Duodenal mucosa (tissue), 2 donors: ENCODE results near the gene BMERB1.
"Not testable (repeated sequence)": the region's sequence is repeated elsewhere in the genome, so short reads cannot be mapped to it uniquely, and the experiment has no call there.

Experiments used
- H3K27ac ChIP-seq: one replicate; pipeline ENCODE4 v1.7.0; 2013; ENCODE audit warnings: low read depth, low read length
- H3K27me3 ChIP-seq, 2 donors: one replicate each; pipeline ENCODE4 v1.7.0; 2013; ENCODE audit warnings: low read length in 2 of 2, control low read depth in 1 of 2; ENCODE audit not compliant: insufficient read depth in 2 of 2, control insufficient read depth in 1 of 2
- H3K36me3 ChIP-seq, 2 donors: one replicate each; pipeline ENCODE4 v1.7.0; 2013; ENCODE audit warnings: low read length in 2 of 2, control low read depth in 1 of 2; ENCODE audit not compliant: insufficient read depth in 2 of 2, control insufficient read depth in 1 of 2
- H3K4me1 ChIP-seq, 2 donors: one replicate each; pipeline ENCODE4 v1.7.0; 2013; ENCODE audit warnings: low read length in 2 of 2, control low read depth in 1 of 2; ENCODE audit not compliant: insufficient read depth in 2 of 2, control insufficient read depth in 1 of 2
- H3K4me3 ChIP-seq, 2 donors: one replicate each; pipeline ENCODE4 v1.7.0; 2013; ENCODE audit warnings: low read length in 2 of 2, low read depth in 1 of 2
- H3K9ac ChIP-seq, 2 donors: one replicate each; pipeline ENCODE4 v1.7.0; 2013; ENCODE audit warnings: low read length in 2 of 2, low read depth in 1 of 2
- H3K9me3 ChIP-seq, 2 donors: one replicate each; pipeline ENCODE4 v1.7.0; 2013; ENCODE audit warnings: low read length in 2 of 2, control low read depth in 1 of 2; ENCODE audit not compliant: control insufficient read depth in 1 of 2

Gene BMERB1

GRCh38 chr16:15434425-15435215 is at the start of gene BMERB1:
Gene BMERB1, plus strand, starts transcription at chr16:15434588. Its CDS starts 66 bp downstream, at chr16:15434654.
- Histone ChIP-seq H3K4me1 (peaks cover 0 to 12% of the 10 kb centered on the region in 2 donors), H3K4me3 (peak within 1 kb of the TSS; percentile 75 to 88), H3K9ac (peak within 1 kb of the TSS; percentile 32 to 57), H3K27ac (peak within 1 kb of the TSS; percentile 50), H3K9me3 (no peaks in the 10 kb centered on the region), H3K36me3 (no peaks in the 10 kb centered on the region), H3K27me3 (peaks cover 12 to 15% of the 10 kb centered on the region in 2 donors)

- H3K27ac ChIP-seq, H3K4me3 ChIP-seq, H3K9ac ChIP-seq, H3K4me1 ChIP-seq, H3K27me3 ChIP-seq, H3K9me3 ChIP-seq, H3K36me3 ChIP-seq: not testable (repeated sequence)
These were observed 46.3 kb upstream of the BMERB1 start for GRCh38 chr16:15388060-15388459.

- not testable (repeated sequence) for H3K9me3 ChIP-seq, H3K27ac ChIP-seq, H3K36me3 ChIP-seq, H3K9ac ChIP-seq, H3K27me3 ChIP-seq, H3K4me3 ChIP-seq, H3K4me1 ChIP-seq
These were observed 44.5 kb upstream of the BMERB1 start for GRCh38 chr16:15389916-15390315.

- not testable (repeated sequence) for H3K4me3 ChIP-seq, H3K36me3 ChIP-seq, H3K27ac ChIP-seq, H3K9ac ChIP-seq, H3K4me1 ChIP-seq, H3K27me3 ChIP-seq, H3K9me3 ChIP-seq
These were observed 41.4 kb upstream of the BMERB1 start for GRCh38 chr16:15393025-15393424.

GRCh38 chr16:15395631-15396508 is 38.5 kb upstream of the BMERB1 start, which contains the start of gene MPV17L:
Gene MPV17L, plus strand, starts transcription at chr16:15395754. Its CDS starts 144 bp downstream, at chr16:15395898.
- H3K9ac ChIP-seq = peak within 1 kb of the TSS; percentile 18 to 32
- not testable (repeated sequence) for H3K27me3 ChIP-seq, H3K36me3 ChIP-seq, H3K9me3 ChIP-seq, H3K4me1 ChIP-seq
- peak within 1 kb of the TSS; percentile 42 for H3K27ac ChIP-seq
- H3K4me3 ChIP-seq = peak within 1 kb of the TSS; percentile 56 to 64

- H3K9me3 ChIP-seq, H3K27me3 ChIP-seq, H3K4me1 ChIP-seq, H3K27ac ChIP-seq, H3K36me3 ChIP-seq: not testable (repeated sequence)
- peak overlapping the region in 1 of 2 donors; percentile 18 for H3K9ac ChIP-seq
- peak overlapping the region; percentile 43 to 64 for H3K4me3 ChIP-seq
These were observed 37.9 kb upstream of the BMERB1 start for GRCh38 chr16:15396509-15396829.

- Histone ChIP-seq H3K9ac (peak overlapping the region in 1 of 2 donors; percentile 18), H3K4me3 (peak overlapping the region; percentile 43 to 64), H3K27ac (no peak overlapping the region)
These were observed 37.3 kb upstream of the BMERB1 start for GRCh38 chr16:15396948-15397594.

GRCh38 chr16:15398618-15399316 is 35.6 kb upstream of the BMERB1 start:
- Histone ChIP-seq H3K36me3 (peaks cover 0 to 14% of the 10 kb centered on the region in 2 donors), H3K4me1 (peaks cover 0 to 4% of the 10 kb centered on the region in 2 donors), H3K4me3 (peak overlapping the region; percentile 10 to 11), H3K9me3 (no peaks in the 10 kb centered on the region), H3K9ac (no peak overlapping the region), H3K27ac (no peak overlapping the region), H3K27me3 (no peaks in the 10 kb centered on the region)

More at GRCh38 chr16:15396948-15397594, 37.3 kb upstream of the BMERB1 start:
- Histone ChIP-seq H3K9me3 (no peaks in the 10 kb centered on the region), H3K36me3 (peaks cover 0 to 2% of the 10 kb centered on the region in 2 donors), H3K4me1 (peaks cover 0 to 4% of the 10 kb centered on the region in 2 donors), H3K27me3 (no peaks in the 10 kb centered on the region)

GRCh38 chr16:15399317-15399716 is 35.1 kb upstream of the BMERB1 start:
- no peaks in the 10 kb centered on the region for H3K9me3 ChIP-seq
- peak overlapping the region; percentile 10 to 11 for H3K4me3 ChIP-seq
- no peak overlapping the region for H3K9ac ChIP-seq
- H3K27ac ChIP-seq = no peak overlapping the region
- no peaks in the 10 kb centered on the region for H3K27me3 ChIP-seq
- peaks cover 0 to 14% of the 10 kb centered on the region in 2 donors for H3K36me3 ChIP-seq
- H3K4me1 ChIP-seq = peaks cover 0 to 4% of the 10 kb centered on the region in 2 donors
